LNCAP (cell line): ENCODE measurements around the gene MEGF10.

Source experiments
- TF ChIP-seq, protein P1 (sequence below): fragments of 450-650 bp; IDR thresholded peaks from 2 replicates; pipeline ENCODE4 v1.5.1; 2017; ENCODE audit warnings: mild to moderate bottlenecking

Gene MEGF10

GRCh38 chr5:127429928-127430327, 139.3 kb downstream of the MEGF10 start:
- TF ChIP-seq, protein P1, sequence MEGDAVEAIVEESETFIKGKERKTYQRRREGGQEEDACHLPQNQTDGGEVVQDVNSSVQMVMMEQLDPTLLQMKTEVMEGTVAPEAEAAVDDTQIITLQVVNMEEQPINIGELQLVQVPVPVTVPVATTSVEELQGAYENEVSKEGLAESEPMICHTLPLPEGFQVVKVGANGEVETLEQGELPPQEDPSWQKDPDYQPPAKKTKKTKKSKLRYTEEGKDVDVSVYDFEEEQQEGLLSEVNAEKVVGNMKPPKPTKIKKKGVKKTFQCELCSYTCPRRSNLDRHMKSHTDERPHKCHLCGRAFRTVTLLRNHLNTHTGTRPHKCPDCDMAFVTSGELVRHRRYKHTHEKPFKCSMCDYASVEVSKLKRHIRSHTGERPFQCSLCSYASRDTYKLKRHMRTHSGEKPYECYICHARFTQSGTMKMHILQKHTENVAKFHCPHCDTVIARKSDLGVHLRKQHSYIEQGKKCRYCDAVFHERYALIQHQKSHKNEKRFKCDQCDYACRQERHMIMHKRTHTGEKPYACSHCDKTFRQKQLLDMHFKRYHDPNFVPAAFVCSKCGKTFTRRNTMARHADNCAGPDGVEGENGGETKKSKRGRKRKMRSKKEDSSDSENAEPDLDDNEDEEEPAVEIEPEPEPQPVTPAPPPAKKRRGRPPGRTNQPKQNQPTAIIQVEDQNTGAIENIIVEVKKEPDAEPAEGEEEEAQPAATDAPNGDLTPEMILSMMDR = no peak

GRCh38 chr5:127430627-127431026, 140.0 kb downstream of the MEGF10 start:
- TF ChIP-seq, protein P1 = no peak

GRCh38 chr5:127431977-127432585, 141.5 kb downstream of the MEGF10 start:
- TF ChIP-seq, protein P1 = no peak

- TF ChIP-seq, protein P1 = no peak
Observed at GRCh38 chr5:127433526-127433925, 142.9 kb downstream of the MEGF10 start.

- TF ChIP-seq, protein P1 = no peak
Observed at GRCh38 chr5:127434588-127434987, 144.0 kb downstream of the MEGF10 start.

GRCh38 chr5:127435821-127436220, 145.2 kb downstream of the MEGF10 start:
- TF ChIP-seq, protein P1 = no peak

DNA sequence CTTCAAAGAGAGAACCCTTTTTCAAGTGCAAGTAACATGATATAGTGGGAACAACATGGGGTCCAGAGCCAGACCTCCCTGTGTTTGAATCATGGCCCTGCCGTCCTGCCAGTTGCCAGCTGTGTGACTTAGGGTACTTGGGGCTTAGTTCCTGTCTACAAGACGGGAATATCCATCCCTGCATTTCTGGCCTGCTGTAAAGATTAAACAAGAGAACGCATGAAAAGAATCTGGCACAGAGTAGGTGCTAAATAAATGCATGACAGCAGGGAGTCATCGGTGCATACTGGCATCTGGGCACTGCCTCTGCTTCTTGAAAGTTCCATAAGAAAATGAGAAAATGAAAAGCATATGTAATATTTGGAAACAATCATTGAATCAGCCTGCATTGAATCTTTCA, 149.0 kb downstream of the MEGF10 start:
- TF ChIP-seq, protein P1 = no peak

GRCh38 chr5:127440831-127441230, 150.2 kb downstream of the MEGF10 start:
- TF ChIP-seq, protein P1 = no peak
